Inferior parietal cortex (tissue), 1 donor: Measurements from ENCODE around the gene RBBP8.
"Not testable (repeated sequence)": the region's sequence is repeated elsewhere in the genome, so short reads cannot be mapped to it uniquely, and the experiment has no call there.

Experiments used
- DNase-seq: peaks from one replicate; pipeline ENCODE4 v3.0.0-alpha.2; 2016; ENCODE audit errors: extremely low spot score

The RBBP8 gene

GRCh38 chr18:22943847-22944246 lies 10.7 kb downstream of the RBBP8 start:
- DNase-seq: no peak

GRCh38 chr18:22946217-22946616 lies 13.1 kb downstream of the RBBP8 start:
- DNase-seq: no peak

GRCh38 chr18:22946846-22947245 lies 13.7 kb downstream of the RBBP8 start:
- DNase-seq: no peak

- no peak for DNase-seq
These were observed 18.7 kb downstream of the RBBP8 start for GRCh38 chr18:22951823-22952222.

GRCh38 chr18:22952525-22952924 lies 19.4 kb downstream of the RBBP8 start:
- no peak for DNase-seq

- DNase-seq: not testable (repeated sequence)
These were observed 20.9 kb downstream of the RBBP8 start for GRCh38 chr18:22953982-22954381.

- no peak for DNase-seq
These were observed 23.1 kb downstream of the RBBP8 start for GRCh38 chr18:22956226-22956625.

- DNase-seq: no peak
These were observed 28.0 kb downstream of the RBBP8 start for GRCh38 chr18:22961156-22961555.

- no peak for DNase-seq
These were observed 28.9 kb downstream of the RBBP8 start for GRCh38 chr18:22962004-22962403.

- no peak for DNase-seq
These were observed 31.0 kb downstream of the RBBP8 start for GRCh38 chr18:22964116-22964515.

- DNase-seq: no peak
These were observed 31.6 kb downstream of the RBBP8 start for GRCh38 chr18:22964722-22965121.

GRCh38 chr18:22971038-22971437 lies 37.9 kb downstream of the RBBP8 start:
- DNase-seq: no peak

- DNase-seq: no peak
These were observed 40.9 kb downstream of the RBBP8 start for GRCh38 chr18:22974001-22974400.

GRCh38 chr18:22974707-22975106 lies 41.6 kb downstream of the RBBP8 start:
- DNase-seq: no peak

- DNase-seq: no peak
These were observed 42.4 kb downstream of the RBBP8 start for GRCh38 chr18:22975508-22975907.

- no peak for DNase-seq
These were observed 44.9 kb downstream of the RBBP8 start for GRCh38 chr18:22977847-22978701.

GRCh38 chr18:22980394-22980793 lies 47.3 kb downstream of the RBBP8 start:
- DNase-seq: no peak

- no peak for DNase-seq
These were observed 48.4 kb downstream of the RBBP8 start for GRCh38 chr18:22981274-22982133.

- peak; percentile 53 for DNase-seq
These were observed 50.0 kb downstream of the RBBP8 start for GRCh38 chr18:22983175-22983574.

- no peak for DNase-seq
These were observed 52.1 kb downstream of the RBBP8 start for GRCh38 chr18:22985250-22985649.

- DNase-seq: no peak
These were observed 54.5 kb downstream of the RBBP8 start for GRCh38 chr18:22987547-22988189.

- DNase-seq: no peak
These were observed 55.1 kb downstream of the RBBP8 start for GRCh38 chr18:22988208-22988607.
